DND-41 (cell line): ENCODE data around the gene PHOSPHO1.

Source experiments
- ATAC-seq: fragments of 200-7000 bp; cut with Tn5 transposase; 3 replicates; pipeline ENCODE4 v1.9.1; 2021; ENCODE audit warnings: low read depth; ENCODE audit not compliant: insufficient read depth
- DNase-seq: peaks from one replicate; pipeline ENCODE4 v3.0.0-alpha.2; 2020
- H2AFZ ChIP-seq: 2 replicates; pipeline ENCODE4 v1.6.0; 2012; ENCODE audit warnings: low read depth, low read length
- H3K27ac ChIP-seq: 2 replicates; pipeline ENCODE4 v1.5.1; 2012; ENCODE audit warnings: low read length, inconsistent platforms
- H3K27me3 ChIP-seq: fragments of 200-600 bp; sonication (generic); 2 replicates; pipeline ENCODE4 v1.6.0; 2012; ENCODE audit warnings: low read length, mild to moderate bottlenecking, inconsistent platforms; ENCODE audit not compliant: insufficient read depth, poor library complexity
- H3K36me3 ChIP-seq: 2 replicates; pipeline ENCODE4 v1.5.1; 2012; ENCODE audit warnings: low read length, inconsistent platforms; ENCODE audit not compliant: insufficient read depth
- H3K4me1 ChIP-seq: 2 replicates; pipeline ENCODE4 v1.5.1; 2012; ENCODE audit warnings: mild to moderate bottlenecking, low read length; ENCODE audit not compliant: insufficient read depth
- H3K4me2 ChIP-seq: 2 replicates; pipeline ENCODE4 v1.6.0; 2012; ENCODE audit warnings: mild to moderate bottlenecking, moderate library complexity, low read length, inconsistent platforms; ENCODE audit not compliant: insufficient read depth
- H3K4me3 ChIP-seq, 2 experiments: fragments of 200-600 bp in 1 of 2; shearing (Covaris generic) in 1 of 2; 2 replicates each; pipeline ENCODE4 v1.5.1; 2012 to 2016; ENCODE audit warnings: inconsistent platforms in 2 of 2, low read length in 2 of 2, mild to moderate bottlenecking in 2 of 2, low read depth in 1 of 2, moderate library complexity in 1 of 2
- H3K79me2 ChIP-seq: 2 replicates; pipeline ENCODE4 v1.6.0; 2012; ENCODE audit warnings: low read length, inconsistent platforms; ENCODE audit not compliant: insufficient read depth
- H3K9ac ChIP-seq: 2 replicates; pipeline ENCODE4 v1.6.0; 2012; ENCODE audit warnings: low read depth, mild to moderate bottlenecking, inconsistent platforms, low read length, moderate library complexity
- H3K9me3 ChIP-seq: 2 replicates; pipeline ENCODE4 v1.5.1; 2012; ENCODE audit warnings: low read length, moderate library complexity, mild to moderate bottlenecking, inconsistent platforms; ENCODE audit not compliant: insufficient read depth, severe bottlenecking
- H4K20me1 ChIP-seq: 2 replicates; pipeline ENCODE4 v1.6.0; 2012; ENCODE audit warnings: low read length; ENCODE audit not compliant: insufficient read depth
- CTCF ChIP-seq: IDR thresholded peaks from 2 replicates; pipeline ENCODE4 v1.5.1; 2012; ENCODE audit warnings: borderline replicate concordance, low read length, moderate library complexity, mild to moderate bottlenecking; ENCODE audit not compliant: poor library complexity, severe bottlenecking; ENCODE audit errors: extremely low read depth
- EZH2 ChIP-seq: IDR thresholded peaks from 3 replicates; pipeline ENCODE4 v1.6.1; 2012; ENCODE audit warnings: borderline replicate concordance, low read depth, mild to moderate bottlenecking, moderate library complexity, low read length, inconsistent platforms; ENCODE audit not compliant: severe bottlenecking

PHOSPHO1 gene

GRCh38 chr17:49227436-49228261 is 2.9 kb downstream of the PHOSPHO1 start:
- DNase-seq (peak; percentile 80), ATAC-seq (peak; percentile 76)
- Histone ChIP-seq H3K4me3 (no peak overlapping the region), H3K27me3 (peaks cover 18% of the 10 kb centered on the region), H2AFZ (no peak overlapping the region), H3K9me3 (no peaks in the 10 kb centered on the region), H4K20me1 (peaks cover 4% of the 10 kb centered on the region; the same call in 1 of the 2 replicates), H3K79me2 (no peaks in the 10 kb centered on the region), H3K9ac (no peak overlapping the region), H3K36me3 (peaks cover 2% of the 10 kb centered on the region; the same call in 1 of the 2 replicates), H3K4me1 (peaks cover 14% of the 10 kb centered on the region), H3K4me2 (no peak overlapping the region), H3K27ac (no peak overlapping the region)
- TF ChIP-seq CTCF (peak; percentile 91), EZH2 (no peak)

- DNase-seq (no peak), ATAC-seq (no peak)
- Histone ChIP-seq H3K27ac (no peak overlapping the region), H3K79me2 (no peaks in the 10 kb centered on the region), H3K4me3 (no peak overlapping the region), H3K4me2 (no peak overlapping the region), H3K4me1 (peaks cover 14% of the 10 kb centered on the region), H3K36me3 (peaks cover 4% of the 10 kb centered on the region; the same call in 1 of the 2 replicates), H3K9ac (no peak overlapping the region), H2AFZ (no peak overlapping the region), H4K20me1 (peaks cover 4% of the 10 kb centered on the region; the same call in 1 of the 2 replicates), H3K9me3 (no peaks in the 10 kb centered on the region), H3K27me3 (peaks cover 18% of the 10 kb centered on the region)
- TF ChIP-seq CTCF (no peak), EZH2 (no peak)
These were observed 3.7 kb downstream of the PHOSPHO1 start for GRCh38 chr17:49226771-49227435.

GRCh38 chr17:49225554-49226236 is 4.9 kb downstream of the PHOSPHO1 start:
- TF ChIP-seq CTCF (no peak), EZH2 (no peak)
- H4K20me1 ChIP-seq, result peaks cover 4% of the 10 kb centered on the region; the same call in 1 of the 2 replicates
- H2AFZ ChIP-seq, result no peak overlapping the region
- no peak overlapping the region for H3K27ac ChIP-seq
- H3K4me2 ChIP-seq, result no peak overlapping the region
- peaks cover 4% of the 10 kb centered on the region; the same call in 1 of the 2 replicates for H3K36me3 ChIP-seq
- H3K27me3 ChIP-seq, result peaks cover 10% of the 10 kb centered on the region
- H3K79me2 ChIP-seq, result no peaks in the 10 kb centered on the region
- no peaks in the 10 kb centered on the region for H3K9me3 ChIP-seq
- DNase-seq (no peak), ATAC-seq (no peak)
- no peak overlapping the region for H3K9ac ChIP-seq
- H3K4me3 ChIP-seq, result no peak overlapping the region
- H3K4me1 ChIP-seq, result peaks cover 7% of the 10 kb centered on the region
